ENCODE results near the gene ADGRL4.

- TF ChIP-seq CTCF (IDR thresholded peaks at IDR 0.05) (no peak), POLR2A (IDR thresholded peaks at IDR 0.05) (no peak), POLR2AphosphoS5 (IDR thresholded peaks at IDR 0.05; ENCODE audit: insufficient read depth in 1 of 2, low read depth in 1 of 2) (no peak)
Measured at GRCh38 chr1:78950826-78951225, 55.7 kb downstream of the ADGRL4 start.

All from vagina (tissue), 2 donors.